K562 (cell line): ENCODE results near the gene OR6K6. TPM values are rescaled to one million over a fixed set of nuclear protein-coding genes. Genes with fewer than 3 reads are reported as not detected.

Experiments
- ATAC-seq: fragments of 200-7000 bp; cut with Tn5 transposase; 3 replicates; pipeline ENCODE4 v1.9.1; 2020; ENCODE audit warnings: moderate library complexity
- BruUV-seq: library from RNA; stranded (reverse); fragments of 400-500 nt; replicated peaks from 2 replicates; lab custom pipeline; 2021; lab: Mats Ljungman, UMichigan
- CTCF ChIA-PET: fragments of 300-600 bp; formaldehyde crosslinking; extraction: SDS; loops from one replicate; lab custom pipeline; 2021; ENCODE audit warnings: low intra/inter-chr PET ratio; lab: Yijun Ruan, JAX
- POLR2A ChIA-PET: fragments of 300-600, 350-650 bp; sonication (Branson Sonifier 250); formaldehyde crosslinking; extraction: SDS; loops from one replicate; lab custom pipeline; 2021; ENCODE audit warnings: antibody characterized with exemption, inconsistent platforms; lab: Yijun Ruan, JAX
- DNase-seq, 4 experiments: peaks; one replicate each; pipeline versions ENCODE4 v3.0.0 to v3.0.0-alpha.2; 2011 to 2018; ENCODE audit warnings: low spot score in 3 of 4, mixed read lengths in 3 of 4; ENCODE audit errors: extremely low read depth in 1 of 4
- FAIRE-seq: peaks from 2 replicates; lab custom pipeline; 2011; peaks lifted over from hg19 to GRCh38; lab: Jason Lieb, UNC
- H2AFZ ChIP-seq: 2 replicates; pipeline ENCODE4 v1.6.0; 2011; ENCODE audit warnings: low read depth, low read length, control low read depth, inconsistent platforms
- H3K27ac ChIP-seq: fragments of 200-600 bp; 3 replicates; pipeline ENCODE4 v1.8.0; 2011; ENCODE audit warnings: low read depth, mild to moderate bottlenecking, control low read depth, inconsistent platforms, low read length, moderate library complexity, mixed read lengths; ENCODE audit errors: extremely low read depth
- H3K27me3 ChIP-seq, 2 experiments: fragments of 300-600 bp in 1 of 2; 2 replicates in 1 of 2; 3 replicates in 1 of 2; pipeline versions ENCODE4 v1.6.0 to v1.8.0; 2011; ENCODE audit warnings: inconsistent platforms in 2 of 2, low read length in 2 of 2, mild to moderate bottlenecking in 1 of 2, mixed read lengths in 1 of 2, moderate library complexity in 1 of 2; ENCODE audit not compliant: control insufficient read depth in 2 of 2, insufficient read depth in 2 of 2
- H3K36me3 ChIP-seq: fragments of 300-600 bp; 3 replicates; pipeline ENCODE4 v1.8.0; 2011; ENCODE audit warnings: mild to moderate bottlenecking, low read length, inconsistent platforms; ENCODE audit not compliant: control insufficient read depth, insufficient read depth
- H3K4me1 ChIP-seq, 2 experiments: fragments of 200-600 bp in 1 of 2; replicated peaks in 1 of 2; 2 replicates in 1 of 2; 3 replicates in 1 of 2; pipeline versions ENCODE4 v1.5.1 to v1.8.0; 2011; ENCODE audit warnings: inconsistent platforms in 2 of 2, low read length in 2 of 2, mild to moderate bottlenecking in 1 of 2, mixed read lengths in 1 of 2, moderate library complexity in 1 of 2; ENCODE audit not compliant: control insufficient read depth in 2 of 2, insufficient read depth in 2 of 2
- H3K4me2 ChIP-seq: 2 replicates; pipeline ENCODE4 v1.6.1; 2011; ENCODE audit warnings: low read length, control low read depth, inconsistent platforms, mixed read lengths; ENCODE audit not compliant: insufficient read depth
- H3K4me3 ChIP-seq: fragments of 200-600 bp; sonication (generic), shearing (Covaris generic); 2 replicates; pipeline ENCODE4 v1.5.1; 2016; ENCODE audit warnings: control low read depth, inconsistent platforms
- H3K79me2 ChIP-seq: fragments of 200-600 bp; 3 replicates; pipeline ENCODE4 v1.8.0; 2011; ENCODE audit warnings: low read length, inconsistent platforms; ENCODE audit not compliant: control insufficient read depth, insufficient read depth
- H3K9ac ChIP-seq, 2 experiments: 2 replicates each; pipeline versions ENCODE4 v1.6.0 to v1.6.1; 2011; ENCODE audit warnings: low read depth in 2 of 2, low read length in 2 of 2, control low read depth in 1 of 2, inconsistent platforms in 1 of 2, mild to moderate bottlenecking in 1 of 2, mixed read lengths in 1 of 2; ENCODE audit not compliant: insufficient read depth in 1 of 2
- H3K9me1 ChIP-seq: one replicate; pipeline ENCODE4 v1.6.0; 2011; ENCODE audit warnings: inconsistent platforms, mild to moderate bottlenecking, low read length, moderate library complexity; ENCODE audit not compliant: control insufficient read depth, insufficient read depth
- H3K9me3 ChIP-seq: replicated peaks from 2 replicates; pipeline ENCODE4 v1.5.1; 2011; ENCODE audit warnings: low read depth, low read length, inconsistent platforms; ENCODE audit not compliant: control insufficient read depth, insufficient read depth
- H4K20me1 ChIP-seq: replicated peaks from 2 replicates; pipeline ENCODE4 v1.6.1; 2011; ENCODE audit warnings: low read length, inconsistent platforms, mixed read lengths; ENCODE audit not compliant: control insufficient read depth, insufficient read depth
- HMBOX1 ChIP-seq: sonication (generic); IDR thresholded peaks from 2 replicates; pipeline ENCODE4 v1.6.1; 2016
- PCBP1 ChIP-seq: fragments of 200-400 bp; formaldehyde crosslinking; IDR thresholded peaks from 2 replicates; pipeline ENCODE4 v1.6.1; 2018; ENCODE audit warnings: mild to moderate bottlenecking, low read depth, low read length; ENCODE audit not compliant: poor library complexity, severe bottlenecking
- ZKSCAN1 ChIP-seq: fragments of 150-350 bp; IDR thresholded peaks from 2 replicates; pipeline ENCODE4 v1.6.1; 2016; ENCODE audit warnings: low read depth, low read length
- ZNF592 ChIP-seq: fragments of 450-650 bp; IDR thresholded peaks from 2 replicates; pipeline ENCODE4 v1.6.1; 2017; ENCODE audit warnings: antibody characterized with exemption, mild to moderate bottlenecking
- ZNF639 ChIP-seq, 2 experiments: fragments of 200-800 bp in 1 of 2; sonication (Bioruptor generic) in 1 of 2; sonication (generic) in 1 of 2; formaldehyde crosslinking in 1 of 2; IDR thresholded peaks in 1 of 2; conservative IDR thresholded peaks in 1 of 2; 2 replicates each; pipeline versions ENCODE4 v1.5.0 to v1.6.1; 2016 to 2020; ENCODE audit warnings: missing compliant biosample characterization in 1 of 2, missing genetic modification characterization in 1 of 2, missing genetic modification reagents in 1 of 2
- ZNF766 ChIP-seq: fragments of 200-800 bp; sonication (Bioruptor generic); conservative IDR thresholded peaks from 2 replicates; pipeline ENCODE4 v1.6.1; 2016; ENCODE audit warnings: missing genetic modification characterization, missing compliant biosample characterization
- in situ Hi-C: fragments of 300-500 bp; cut with MboI; formaldehyde crosslinking; loops from 4 replicates; pipeline ENCODE4 v1.15.0; 2018; ENCODE audit warnings: inconsistent platforms, mixed read lengths
- intact Hi-C: fragments of 100-400 bp; cut with micrococcal nuclease; formaldehyde crosslinking; loops from 2 replicates; pipeline ENCODE4 v1.14.2; 2022
- polyA plus RNA-seq, 8 experiments: library from polyadenylated mRNA; depleted of rRNA in 4 of 8; stranded (reverse) in 5 of 8; unstranded in 3 of 8; fragments of >200 nt; fragmentation: Nextera tagmentation in 2 of 8; fragmentation: Illumina TruSeq in 1 of 8; extraction: Ambion mirVana in 2 of 8; extraction: Trizol in 1 of 8; gene quantifications; 2 replicates each; pipeline versions ENCODE4 v1.2.1 to v1.2.3, GENCODE V29; 2011 to 2014; ENCODE audit warnings: inconsistent platforms in 1 of 8, missing spikeins in 1 of 8
- total RNA-seq, 7 experiments: library from RNA; depleted of rRNA in 6 of 7; stranded (reverse); fragments of >200 nt in 6 of 7; fragmentation: Illumina TruSeq in 2 of 7; extraction: Trizol in 2 of 7; gene quantifications; 2 replicates each; pipeline versions ENCODE4 v1.2.1 to v1.2.3, GENCODE V29; 2011 to 2021; ENCODE audit warnings: low replicate concordance in 1 of 7
- TF ChIP-seq, protein P1 (sequence below), 3 experiments: fragments of 200-800 bp in 1 of 3; sonication (Bioruptor generic) in 1 of 3; sonication (generic) in 1 of 3; formaldehyde crosslinking in 1 of 3; IDR thresholded peaks; 2 replicates each; pipeline versions ENCODE4 v1.6.1 to v1.8.0; 2016 to 2022; ENCODE audit warnings: mild to moderate bottlenecking in 2 of 3, missing compliant biosample characterization in 2 of 3, missing genetic modification characterization in 2 of 3, missing genetic modification reagents in 1 of 3

Gene OR6K6
- total and polyA plus RNA-seq, 9 of the 15 experiments (the other 6 are each of a cell fraction or from before 2014, with no cell fraction given) = not detected

DNA sequence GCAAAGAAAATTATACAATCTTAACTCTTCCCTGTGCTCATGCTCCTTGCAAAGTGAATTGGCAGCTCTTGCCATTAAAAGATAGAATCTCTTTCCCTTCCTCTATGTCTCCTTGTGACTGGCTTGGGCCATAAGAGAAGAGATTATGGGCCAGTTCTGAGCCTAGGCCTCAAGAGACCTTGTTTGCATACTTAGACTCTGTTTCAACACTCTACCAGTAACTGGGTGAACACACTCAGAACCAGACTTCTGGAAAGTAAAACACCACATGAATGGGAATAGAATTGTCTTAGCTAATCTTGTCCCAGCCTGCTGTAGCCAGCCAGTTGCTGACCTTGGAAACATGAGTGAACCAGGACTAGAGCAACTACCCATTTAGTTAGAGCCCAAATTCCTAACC, 18.7 kb upstream of the OR6K6 start:
- ChIA-PET CTCF (no interaction called here), POLR2A (interaction anchor here (0.7 kb wide), 1 partner anchor 97 kb away, joined by 3 read pairs; no protein-coding TSS in a partner anchor)
- intact Hi-C loops = no loop called here

More for the DNA sequence above, 18.7 kb upstream of the OR6K6 start:
- no TSS peak for BruUV-seq
- Histone ChIP-seq H4K20me1 (no peaks in the 10 kb centered on the region), H3K9me3 (no peaks in the 10 kb centered on the region), H3K4me2 (no peak overlapping the region), H3K79me2 (no peaks in the 10 kb centered on the region), H3K36me3 (no peaks in the 10 kb centered on the region), H3K9me1 (no peaks in the 10 kb centered on the region), H2AFZ (peak overlapping the region; percentile 91), H3K27me3 (no peaks in the 10 kb centered on the region), H3K4me1 (peaks cover 3 to 39% of the 10 kb centered on the region in 2 experiments; a peak in 3 of 5 replicates), H3K9ac (no peak overlapping the region), H3K27ac (no peak overlapping the region; the same call in 1 of the 3 replicates), H3K4me3 (no peak overlapping the region)
- FAIRE-seq = no peak
- DNase-seq = no peak
- in situ Hi-C loops = no loop called here
- TF ChIP-seq ZKSCAN1 (no peak), PCBP1 (no peak), ZNF592 (0 out of 2 replicates have a peak, but pooled peaks have one; percentile 36), ZNF766 (CRISPR knock-in tag) (no peak), ZNF639 (CRISPR knock-in tag; conservative IDR thresholded peaks at IDR 0.05 in 1 of 2, IDR thresholded peaks at IDR 0.05 in 1 of 2) (0 out of 4 replicates have a peak, but pooled peaks of 1 of the 2 experiments have one; percentile 27), HMBOX1 (peak; percentile 41)
- TF ChIP-seq, protein P1, sequence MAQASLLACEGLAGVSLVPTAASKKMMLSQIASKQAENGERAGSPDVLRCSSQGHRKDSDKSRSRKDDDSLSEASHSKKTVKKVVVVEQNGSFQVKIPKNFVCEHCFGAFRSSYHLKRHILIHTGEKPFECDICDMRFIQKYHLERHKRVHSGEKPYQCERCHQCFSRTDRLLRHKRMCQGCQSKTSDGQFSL (CRISPR knock-in tag; IDR thresholded peaks at IDR 0.05) = no peak
- TF ChIP-seq, protein P1 (tag; IDR thresholded peaks at IDR 0.05) = no peak
- ATAC-seq = peak; percentile 20; the same call in 2 of the 3 replicates
